Kidney glomerular epithelial cell (primary cell): Measurements from ENCODE around the gene TEAD1.
A peak's percentile ranks its signal among the peaks of the same experiment; 100 is the strongest.

Experiments
- DNase-seq: peaks from one replicate; lab custom pipeline; 2025; lab: John Stamatoyannopoulos, UW

TEAD1 gene

DNA sequence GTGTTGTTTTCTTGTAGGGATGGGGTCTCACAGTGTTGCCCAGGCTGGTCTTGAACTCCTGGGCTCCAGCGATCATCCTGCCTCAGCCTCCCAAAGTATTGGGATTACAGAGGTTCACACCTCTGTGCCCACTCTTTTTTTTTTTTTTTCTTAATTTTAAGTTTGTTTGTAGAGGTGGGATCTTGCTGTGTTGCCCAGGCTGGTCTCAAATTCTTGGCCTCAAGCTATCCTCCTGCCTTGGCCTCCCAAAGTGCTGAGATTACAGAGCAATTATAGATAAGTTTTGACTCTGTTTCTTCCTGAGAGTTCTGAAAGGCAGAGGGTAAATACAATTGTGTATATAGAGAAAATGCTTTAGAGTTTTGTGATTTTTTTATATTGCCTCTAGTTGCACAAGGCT lies 160.4 kb downstream of the TEAD1 start:
- DNase-seq = no peak

DNA sequence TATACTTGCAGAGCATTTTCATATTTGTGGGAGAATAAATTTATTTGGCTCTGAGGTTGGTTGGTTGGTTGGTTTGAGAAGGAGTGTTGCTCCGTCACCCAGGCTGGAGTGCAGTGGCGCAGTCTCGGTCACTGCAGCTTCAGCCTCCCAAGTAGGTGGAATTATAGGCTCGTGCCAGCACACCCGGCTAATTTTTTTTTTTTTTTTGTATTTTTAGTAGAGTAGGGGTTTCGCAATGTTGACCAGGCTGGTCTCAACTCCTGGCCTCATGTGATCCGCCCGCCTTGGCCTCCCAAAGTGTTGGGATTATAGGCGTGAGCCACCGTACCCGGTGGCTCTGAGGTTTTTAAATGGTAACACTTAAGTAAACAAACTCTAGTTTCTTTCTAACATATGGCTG lies 161.1 kb downstream of the TEAD1 start:
- DNase-seq = no peak

DNA sequence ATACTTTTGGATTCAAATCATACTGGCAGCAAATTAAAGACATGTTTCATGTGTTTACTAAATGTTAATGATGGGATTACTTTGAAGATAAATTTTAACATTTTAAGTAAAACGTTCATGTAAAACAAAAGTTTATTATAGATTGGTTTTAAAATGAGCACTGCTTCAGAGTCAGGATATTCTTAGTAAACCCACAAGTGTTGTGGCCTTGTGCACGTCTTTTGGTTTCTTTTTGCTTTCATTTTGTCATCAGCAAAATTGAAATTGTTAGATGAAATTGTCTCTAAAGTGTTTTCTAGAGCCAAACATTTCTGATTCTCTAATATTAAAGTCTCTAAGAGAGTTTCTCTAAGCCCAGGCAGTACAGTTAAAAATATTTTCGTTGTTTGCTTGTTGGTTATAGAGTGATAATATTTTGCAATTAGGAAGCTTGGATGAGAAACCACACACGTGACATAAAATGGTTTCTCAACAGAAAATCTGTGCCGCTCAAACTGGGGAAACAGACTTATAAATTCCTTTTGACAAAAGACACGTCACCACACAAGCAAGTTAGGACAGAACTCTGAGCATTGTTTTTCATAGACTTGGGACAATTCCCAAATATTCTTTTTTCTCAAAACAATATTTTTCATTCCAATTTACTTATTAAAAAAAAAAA lies 164.4 kb downstream of the TEAD1 start:
- DNase-seq = no peak

DNA sequence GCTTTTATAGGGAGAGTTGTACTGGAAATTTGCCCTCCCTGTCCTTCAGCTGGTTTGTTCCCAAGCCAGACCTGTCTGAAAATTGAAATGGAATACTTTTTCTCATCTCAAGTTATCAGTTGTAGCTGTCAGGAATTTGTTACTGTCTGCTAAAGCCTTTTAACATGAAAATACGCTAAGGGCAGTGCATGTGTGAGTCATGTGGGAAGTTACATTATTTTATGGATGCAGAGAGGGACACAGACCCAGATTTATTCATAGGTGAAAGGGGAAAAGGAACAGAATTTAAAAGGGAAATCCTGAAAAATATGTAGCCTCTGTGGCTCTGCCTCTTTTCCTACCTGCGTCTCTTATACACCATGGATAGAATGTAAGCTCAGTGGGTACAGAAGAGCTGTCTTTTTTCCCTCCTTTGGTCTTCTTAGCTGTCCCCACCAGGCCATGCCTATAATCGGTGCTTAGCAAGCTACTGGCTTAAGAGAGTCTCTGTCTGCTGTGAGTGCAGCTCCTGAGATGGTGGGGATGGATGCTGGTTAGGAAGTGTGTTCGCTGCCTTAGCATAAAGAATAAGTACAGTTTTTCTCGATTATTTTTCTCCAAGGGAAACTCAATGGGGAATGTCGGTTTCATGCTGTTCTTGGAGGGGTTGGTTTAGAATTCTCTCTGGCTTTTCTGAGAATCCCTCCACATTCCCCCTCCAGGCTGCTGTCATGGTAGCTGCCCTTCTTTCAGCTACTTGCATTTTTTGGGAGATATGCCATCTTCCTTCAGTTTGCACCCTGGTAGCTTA lies 166.8 kb downstream of the TEAD1 start:
- no peak for DNase-seq

DNA sequence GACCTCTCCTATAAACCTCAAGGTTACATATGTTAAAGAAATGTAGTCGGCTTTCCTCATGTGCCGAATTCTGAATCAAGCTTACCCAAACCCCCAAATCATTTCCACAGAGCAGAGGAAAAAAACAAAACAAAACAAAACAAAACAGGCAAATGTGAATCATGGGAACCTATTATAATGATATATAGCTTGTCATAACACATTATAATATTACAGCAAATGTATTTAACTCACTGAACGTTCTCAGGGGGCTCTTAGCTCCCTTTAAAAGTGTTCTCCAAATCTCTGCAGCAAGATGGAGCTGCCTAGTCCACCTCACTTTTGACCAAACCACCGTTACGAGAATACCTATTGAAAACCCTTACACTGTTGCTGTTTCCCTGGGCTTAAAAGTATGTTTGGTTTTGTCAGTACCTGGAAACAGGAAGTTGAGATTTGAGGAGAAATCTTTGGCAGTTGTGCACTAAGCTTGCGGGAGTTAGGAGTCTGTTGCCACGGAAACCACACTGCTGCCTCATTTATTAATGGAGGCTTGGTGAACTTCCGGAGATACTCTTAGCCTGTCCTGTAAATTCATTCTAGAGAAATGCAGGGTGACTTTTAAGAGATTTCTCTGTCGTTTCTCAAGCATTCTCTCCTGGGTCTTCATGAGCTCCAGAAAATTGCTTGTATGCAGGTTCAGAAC lies 167.9 kb downstream of the TEAD1 start:
- DNase-seq = peak; percentile 45

DNA sequence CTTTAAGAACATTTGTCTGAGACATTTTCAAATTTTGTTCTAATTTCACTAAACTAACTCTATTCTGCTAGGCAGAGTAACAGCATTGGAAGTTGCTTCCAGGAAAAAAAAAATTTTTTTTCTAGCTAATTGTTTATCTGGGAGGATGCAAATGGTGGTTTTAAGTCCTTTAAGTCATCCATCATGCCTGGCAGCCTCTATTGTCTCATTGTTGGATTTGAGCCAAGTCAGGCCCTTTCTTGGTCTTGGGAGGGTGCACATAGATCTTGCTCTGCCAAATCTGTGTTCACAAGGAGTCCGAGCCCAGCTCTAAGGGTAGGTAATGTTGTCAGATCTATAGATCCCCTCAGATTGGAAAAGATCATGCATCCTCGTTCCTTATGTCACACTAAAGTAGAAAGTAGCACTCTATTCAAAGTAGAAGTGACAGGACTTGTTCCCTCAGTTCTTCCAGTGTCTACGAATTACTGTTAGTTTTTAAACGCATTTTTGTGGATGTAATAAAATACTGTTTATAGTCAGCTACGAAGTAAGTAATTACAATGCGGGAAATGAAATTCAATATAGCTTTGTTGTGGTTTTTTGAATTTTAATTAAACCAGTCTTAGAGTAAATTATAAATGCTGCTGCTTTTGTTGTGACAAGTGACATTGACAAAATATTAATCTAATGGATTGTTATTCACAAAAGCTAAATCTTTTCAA lies 168.9 kb downstream of the TEAD1 start:
- peak; percentile 71 for DNase-seq

DNA sequence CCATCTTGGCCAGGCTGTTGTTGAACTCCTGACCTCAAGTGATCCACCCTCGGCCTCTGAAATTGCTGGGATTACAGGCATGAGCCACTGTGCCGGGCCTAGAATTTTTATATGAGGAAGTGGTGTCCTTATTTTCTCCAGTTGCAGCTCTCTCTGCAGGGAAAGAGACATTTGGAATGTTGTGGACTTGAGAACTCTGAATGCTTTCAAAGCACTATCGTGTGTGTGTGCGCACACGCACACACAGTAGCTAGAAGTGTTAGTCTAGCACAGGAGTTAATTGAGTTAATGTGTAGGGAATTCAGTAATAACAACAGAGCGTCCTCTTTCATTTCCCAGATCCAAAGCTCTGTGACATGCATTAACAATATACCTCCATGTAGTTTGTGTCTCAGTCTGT lies 170.9 kb downstream of the TEAD1 start:
- DNase-seq = no peak

DNA sequence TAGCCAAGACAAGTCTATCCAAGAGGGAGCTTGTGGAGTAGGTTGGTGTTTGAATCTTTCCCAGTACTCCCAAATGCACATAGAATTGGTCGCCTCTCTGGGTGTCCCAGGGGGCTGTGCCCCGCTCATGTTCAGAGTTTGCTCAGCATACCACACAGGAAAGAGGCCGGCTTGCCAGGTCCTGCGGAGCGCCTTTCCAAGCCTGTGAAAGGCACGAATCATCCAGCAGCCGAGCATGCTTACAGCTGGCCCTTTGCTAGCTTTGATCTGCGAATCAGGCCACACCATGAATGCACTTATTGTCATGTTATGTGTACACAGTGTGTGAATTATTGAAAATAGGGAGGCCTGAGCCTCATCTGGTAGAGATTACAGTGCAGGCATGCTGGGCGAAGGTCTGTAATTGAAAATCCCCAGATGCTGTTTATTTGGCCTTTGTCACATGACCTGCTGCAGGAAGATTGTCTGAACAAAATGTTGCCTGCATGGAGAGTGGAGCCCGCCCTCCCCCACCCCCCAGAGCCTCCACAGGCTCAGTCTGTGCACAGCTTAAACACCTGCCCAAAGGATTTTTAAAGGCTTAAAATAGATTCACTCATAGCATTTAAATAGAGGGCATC lies 171.6 kb downstream of the TEAD1 start:
- DNase-seq = no peak

DNA sequence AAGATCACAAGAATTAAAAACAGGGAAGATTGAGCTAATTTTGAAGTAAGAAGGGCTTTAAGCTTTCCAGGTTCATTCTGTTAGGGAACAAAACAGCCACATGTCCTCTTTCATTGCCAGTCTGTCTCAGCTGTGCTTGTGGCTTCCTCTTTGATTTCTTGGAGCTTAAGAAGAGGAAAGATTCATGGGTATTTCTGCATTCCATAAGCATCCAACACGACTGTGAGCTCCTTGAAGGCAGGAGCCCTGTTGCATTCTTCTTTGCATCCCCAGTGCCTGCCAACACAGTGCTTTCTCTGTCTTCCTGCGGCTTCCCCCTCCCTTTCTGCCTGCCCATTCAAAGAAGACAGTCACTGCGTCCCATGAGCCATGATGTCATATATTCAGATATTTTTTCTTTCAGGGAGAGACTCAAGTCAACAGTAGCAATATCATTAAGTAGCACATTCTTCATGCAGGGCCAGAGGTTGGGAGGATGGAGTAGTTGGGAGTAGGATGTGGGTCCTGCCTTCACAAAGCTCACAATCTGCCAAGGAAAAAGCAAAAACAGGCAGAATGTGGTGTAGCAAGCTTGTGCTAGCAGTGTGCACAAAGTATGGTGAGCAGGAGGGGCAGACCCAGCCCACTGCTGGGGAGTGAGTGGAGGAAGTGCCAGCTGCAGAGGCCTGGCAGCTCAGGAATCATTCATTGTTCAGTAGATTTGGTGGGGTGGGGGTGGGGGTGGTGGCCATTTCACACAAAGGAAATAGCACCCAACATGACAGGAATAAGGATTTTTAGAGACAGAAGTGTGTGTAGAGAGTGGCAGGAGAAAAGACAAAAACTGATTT lies 172.8 kb downstream of the TEAD1 start:
- DNase-seq = no peak

DNA sequence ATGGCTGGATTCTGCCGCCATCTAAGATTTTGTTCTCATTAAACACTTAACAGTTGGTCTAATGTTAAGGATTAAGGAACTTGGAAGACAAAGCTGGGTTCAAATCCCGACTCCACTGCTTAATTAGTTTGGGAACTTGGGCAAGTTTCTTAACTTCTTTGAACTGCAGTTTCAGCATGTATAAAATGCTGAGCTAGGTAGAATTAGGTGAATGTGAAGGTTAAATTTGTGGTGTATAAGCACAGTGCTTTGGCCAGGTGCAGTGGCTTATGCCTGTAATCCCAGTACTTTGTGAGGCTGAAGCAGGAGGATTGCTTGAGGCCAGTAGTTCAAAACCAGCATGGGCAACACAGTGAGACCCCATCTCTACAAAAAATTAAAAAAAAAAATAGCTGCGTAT lies 174.2 kb downstream of the TEAD1 start:
- DNase-seq = no peak

DNA sequence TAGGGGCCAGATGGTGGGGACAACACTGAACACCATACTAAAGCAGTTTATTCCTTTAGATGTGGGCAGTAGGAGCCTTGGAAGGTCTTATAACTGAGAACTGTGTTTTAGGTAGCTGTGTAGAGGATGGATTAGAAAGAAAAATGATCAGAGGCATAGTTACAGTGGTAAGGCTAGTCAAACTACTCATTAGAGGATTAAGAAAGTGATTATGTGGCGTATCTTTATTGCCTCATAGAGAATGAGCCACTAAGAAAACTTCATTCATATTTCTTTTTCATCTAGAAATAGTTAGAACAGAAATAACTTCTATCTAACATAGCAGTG lies 179.1 kb downstream of the TEAD1 start:
- no peak for DNase-seq

DNA sequence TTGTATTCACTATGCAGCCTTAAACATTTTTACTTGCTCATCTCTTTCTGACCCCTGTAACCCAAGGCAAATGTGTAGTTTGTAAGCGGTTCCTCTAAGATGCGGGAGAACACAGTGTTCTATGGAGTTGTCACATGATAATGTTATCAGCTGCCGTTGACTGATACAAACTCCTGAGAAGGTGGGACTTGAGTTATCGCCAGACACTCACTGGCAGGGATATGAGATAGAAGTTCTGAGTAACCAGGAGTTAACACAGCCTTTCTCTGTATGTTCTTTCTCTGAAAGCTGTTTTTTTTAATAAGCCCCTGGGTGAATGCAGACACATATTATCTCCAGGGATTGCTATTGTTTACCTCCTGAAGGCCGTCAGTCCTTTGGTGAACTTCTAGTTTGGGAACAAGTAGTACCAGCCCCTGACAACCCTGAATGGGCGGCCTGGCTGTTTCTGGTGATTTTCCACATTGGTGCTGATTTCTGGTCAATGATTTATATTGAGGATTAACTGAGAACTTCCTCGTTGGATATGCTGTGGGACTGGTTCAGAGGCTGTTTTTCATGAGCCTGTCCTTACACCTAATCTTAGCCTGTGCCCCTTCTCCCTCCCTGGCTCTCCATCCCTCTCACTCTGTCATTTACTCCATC lies 179.6 kb downstream of the TEAD1 start:
- no peak for DNase-seq

DNA sequence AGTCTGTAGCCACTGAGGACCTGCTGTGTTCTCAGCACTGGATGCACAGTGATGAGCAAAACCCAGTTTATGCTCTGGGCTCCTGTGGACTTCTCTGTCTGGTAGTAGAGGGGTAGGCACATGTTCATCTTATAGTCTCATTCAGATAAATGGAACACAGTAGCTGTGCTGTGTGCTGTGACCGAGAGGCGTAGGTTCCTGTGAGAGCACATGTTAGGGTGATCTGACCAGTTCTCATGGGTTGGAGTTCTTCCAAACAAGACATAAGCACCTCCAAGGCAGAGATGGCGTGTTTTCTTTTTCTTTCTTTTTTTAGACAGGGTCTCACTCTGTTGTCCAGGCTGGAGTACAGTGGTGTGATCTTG lies 180.1 kb downstream of the TEAD1 start:
- DNase-seq = no peak

DNA sequence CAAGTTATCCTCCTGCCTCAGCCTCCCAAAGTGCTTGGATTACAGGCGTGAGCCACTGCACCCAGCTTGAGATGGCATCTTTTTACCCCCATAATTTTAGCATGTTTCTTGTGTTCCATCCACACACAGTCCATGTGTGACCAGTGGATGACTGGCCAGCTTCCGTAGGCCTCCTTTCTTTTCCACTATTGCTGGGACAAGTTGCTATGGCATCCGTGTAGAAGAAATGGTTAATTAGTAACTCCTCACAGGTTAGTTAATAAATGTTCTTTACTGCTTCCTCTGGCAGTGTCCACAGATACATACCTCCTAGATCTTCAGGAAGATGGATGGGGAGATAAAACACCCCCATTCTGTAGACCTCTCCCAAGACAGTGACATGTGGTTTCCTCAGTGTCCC lies 180.6 kb downstream of the TEAD1 start:
- peak; percentile 93 for DNase-seq

DNA sequence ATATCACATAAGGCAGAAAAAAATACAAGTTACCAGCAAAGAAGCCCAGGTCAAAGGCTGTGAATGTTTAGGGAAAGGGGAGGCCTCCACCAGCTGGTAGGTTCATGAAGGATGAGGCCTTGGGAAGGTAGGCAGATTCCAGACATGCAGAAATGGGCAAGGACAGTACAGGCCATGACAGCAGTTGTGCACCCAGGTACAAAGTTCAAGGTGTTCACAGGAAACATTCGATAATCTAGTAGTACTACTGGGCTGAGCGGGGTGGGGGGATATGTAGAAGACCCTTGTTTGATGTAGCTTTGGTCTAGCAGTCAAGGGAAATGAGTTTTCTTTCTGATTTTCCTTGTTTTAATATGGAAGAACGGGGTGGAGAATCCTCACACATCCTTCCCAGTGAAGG lies 182.1 kb downstream of the TEAD1 start:
- DNase-seq = no peak

DNA sequence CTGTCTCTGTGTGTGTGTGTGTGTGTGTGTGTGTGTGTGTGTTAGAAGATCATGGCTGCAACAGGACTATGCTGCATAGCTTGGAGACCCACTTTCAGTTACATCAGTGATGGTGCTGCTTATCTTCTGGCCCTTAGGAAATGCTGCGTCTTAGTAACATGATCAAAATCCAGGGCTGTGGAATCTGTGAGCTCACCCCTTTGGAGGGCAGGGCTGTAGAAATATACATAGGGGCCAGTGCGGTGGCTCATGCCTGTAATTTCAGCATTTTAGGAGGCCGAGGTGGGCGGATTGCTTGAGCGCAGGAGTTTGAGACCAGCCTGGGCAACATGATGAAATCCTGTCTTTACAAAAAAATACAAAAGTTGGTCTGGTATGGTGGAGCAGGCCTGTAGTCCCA lies 183.4 kb downstream of the TEAD1 start:
- no peak for DNase-seq

DNA sequence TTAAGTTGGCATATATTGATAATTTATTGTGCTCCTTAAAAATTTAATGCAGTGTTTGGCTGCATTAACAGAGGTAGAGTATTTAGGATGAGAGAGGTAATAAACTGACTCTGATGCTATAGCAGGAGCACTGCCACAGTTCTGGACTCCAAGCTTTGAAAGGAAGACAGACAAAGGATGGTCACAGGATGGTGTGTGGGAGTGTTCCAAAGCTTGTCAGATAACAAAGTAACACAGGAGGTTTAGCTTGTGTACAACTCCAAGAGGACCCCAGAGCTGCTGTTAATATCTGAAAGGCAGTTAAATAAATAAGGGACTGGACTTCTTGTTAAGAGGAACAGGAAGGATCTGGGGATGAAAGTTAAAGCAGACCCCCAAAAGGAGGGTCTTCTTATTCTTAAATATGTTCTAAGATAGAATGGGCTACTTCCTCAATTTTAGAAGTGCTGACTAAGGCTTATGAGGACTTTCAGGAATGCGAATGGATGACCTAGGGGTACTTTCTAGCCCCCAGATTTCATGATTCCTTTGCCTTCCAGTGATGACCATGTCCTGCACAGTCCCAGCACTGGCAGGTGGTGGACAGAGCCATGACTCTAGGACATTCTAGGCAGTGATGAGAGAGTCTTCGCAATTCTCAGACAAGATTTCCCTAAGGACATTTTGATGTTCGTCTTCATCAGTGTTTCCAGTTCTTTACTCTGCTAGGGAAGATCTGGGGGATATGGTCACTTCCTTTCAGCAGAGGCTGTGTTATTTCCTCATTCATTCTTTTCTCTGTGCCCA lies 185.8 kb downstream of the TEAD1 start:
- no peak for DNase-seq

DNA sequence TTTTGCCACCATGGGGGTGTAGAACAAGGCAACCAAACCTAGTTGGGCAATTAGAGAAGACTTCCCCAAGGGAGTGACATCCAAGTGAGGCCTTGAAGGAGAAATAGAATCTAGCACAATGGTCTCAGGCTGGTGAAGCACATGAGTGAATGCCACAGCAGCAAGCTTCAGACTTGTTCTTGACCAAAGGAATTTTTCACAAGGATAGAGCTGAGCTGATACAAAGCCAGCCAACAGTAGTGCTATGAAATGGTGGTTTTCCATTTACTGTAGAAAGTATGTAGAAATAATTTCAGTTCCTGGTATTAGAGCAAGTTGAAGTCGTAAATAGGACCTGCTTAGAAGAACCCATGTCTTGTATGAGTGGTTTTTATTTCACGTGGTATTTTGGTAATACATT lies 186.6 kb downstream of the TEAD1 start:
- no peak for DNase-seq

DNA sequence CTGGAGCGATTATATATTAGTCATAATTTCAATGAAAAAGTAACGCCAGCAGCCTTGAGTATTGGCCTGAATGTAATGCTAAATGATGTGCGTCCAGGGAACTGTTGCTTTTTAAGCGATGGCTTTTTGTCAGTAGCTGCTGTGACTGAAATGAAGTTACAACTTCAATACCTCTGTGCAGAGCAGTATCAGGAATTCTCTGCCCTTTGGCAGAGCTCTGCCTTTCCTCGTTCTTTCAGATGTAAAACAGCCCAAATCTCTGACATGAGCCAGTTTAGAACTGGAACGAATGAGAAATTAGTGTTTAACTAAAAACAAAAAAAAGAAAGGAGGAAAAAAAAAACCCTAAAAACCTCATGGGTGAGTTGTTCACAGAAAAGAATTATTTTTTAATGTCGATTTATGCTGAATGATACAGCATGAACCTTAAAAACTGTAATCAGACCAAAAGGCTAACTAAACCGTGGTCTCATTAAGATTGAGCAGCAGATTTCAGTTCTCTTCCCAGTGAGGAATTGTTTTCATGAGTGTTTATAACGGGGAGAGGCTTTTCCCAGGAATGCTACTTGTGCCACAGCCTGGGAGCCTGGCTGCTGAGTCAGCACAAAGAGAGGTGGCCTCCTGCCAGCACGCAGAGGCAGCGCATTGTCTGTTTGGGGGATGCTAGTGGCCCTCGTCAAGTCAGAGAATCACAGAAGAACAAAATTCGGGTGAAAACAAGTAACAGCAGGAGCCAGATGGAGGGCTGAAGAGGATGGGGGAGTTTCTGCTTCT lies 188.7 kb downstream of the TEAD1 start:
- DNase-seq = peak; percentile 47
